DLD1 (cell line): Measurements from ENCODE around the gene DCP1B.

Experiments
- in situ Hi-C: cut with HindIII; loops from 2 replicates; pipeline ENCODE4 v1.10.0; 2017; ENCODE audit warnings: low sequenced_read_pairs

Gene DCP1B

DNA sequence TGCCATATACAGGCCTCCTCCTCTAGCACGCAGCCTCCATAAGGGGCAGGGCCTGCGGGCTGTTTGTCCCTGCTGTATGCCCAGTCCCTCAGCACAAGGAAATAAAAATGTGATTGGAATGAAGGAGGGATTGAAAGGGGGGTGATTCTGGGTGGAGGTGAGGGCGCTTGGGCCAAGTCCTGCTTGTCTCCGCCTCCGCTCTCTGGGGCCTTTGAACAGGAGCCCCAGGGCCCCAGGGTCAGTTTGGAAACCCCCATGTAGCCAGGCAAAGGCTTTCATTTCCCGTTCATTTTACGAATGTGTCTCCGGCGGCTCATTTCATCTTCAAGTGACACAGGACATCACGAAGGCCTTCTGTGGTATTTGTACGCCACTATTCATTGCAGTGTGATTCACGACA is 81.3 kb downstream of the DCP1B start:
- in situ Hi-C loops: no loop called here

- in situ Hi-C loops: no loop called here
Observed at GRCh38 chr12:1922075-1922709, 82.1 kb downstream of the DCP1B start.

- in situ Hi-C loops: no loop called here
Observed at GRCh38 chr12:1920971-1921370, 83.3 kb downstream of the DCP1B start.

GRCh38 chr12:1920436-1920835 is 83.8 kb downstream of the DCP1B start:
- in situ Hi-C loops: no loop called here

DNA sequence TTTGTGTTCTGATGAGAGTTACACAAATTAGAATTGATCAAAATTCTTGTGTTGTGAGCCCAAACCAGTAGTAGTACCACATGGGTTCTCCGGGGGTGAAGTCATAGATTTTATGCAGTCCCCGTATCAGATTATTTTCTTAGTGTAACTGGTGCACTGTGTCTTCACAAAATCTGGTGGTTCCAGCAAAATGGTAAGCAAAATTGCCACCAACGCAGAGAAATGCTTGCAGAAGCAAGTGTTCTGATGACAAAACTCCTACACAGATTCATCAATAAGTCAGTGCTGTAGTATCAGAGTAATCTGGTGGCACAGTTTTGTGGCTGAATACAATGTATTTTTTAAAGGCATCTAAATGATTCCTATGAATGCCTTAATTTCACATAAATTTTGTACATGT is 84.5 kb downstream of the DCP1B start:
- in situ Hi-C loops: loop anchor here (5.0 kb wide), 1 partner anchor 37 kb away; no protein-coding TSS in a partner anchor

DNA sequence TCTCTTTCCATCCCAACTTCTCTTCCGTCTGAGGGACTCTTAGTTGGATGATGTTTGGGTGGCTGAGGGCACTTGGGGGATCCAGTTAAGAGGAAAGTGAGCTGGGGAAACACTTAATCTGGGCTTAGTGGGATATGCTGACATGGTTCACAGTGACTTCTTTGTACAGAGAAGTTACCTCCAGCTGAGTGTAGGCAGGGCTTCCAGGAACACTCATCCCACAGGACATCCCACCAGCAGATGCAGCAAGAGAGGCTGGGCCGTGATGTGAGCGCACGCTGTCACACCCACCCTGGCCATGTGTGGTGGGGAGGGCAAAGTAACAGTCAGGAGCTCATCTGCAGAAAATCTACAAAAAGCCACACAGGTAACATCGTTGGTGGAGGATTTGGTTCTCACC is 85.0 kb downstream of the DCP1B start:
- in situ Hi-C loops: loop anchor here (5.0 kb wide), 1 partner anchor 37 kb away; no protein-coding TSS in a partner anchor

GRCh38 chr12:1918884-1919236 is 85.4 kb downstream of the DCP1B start:
- in situ Hi-C loops: loop anchor here (5.0 kb wide), 1 partner anchor 37 kb away; no protein-coding TSS in a partner anchor

DNA sequence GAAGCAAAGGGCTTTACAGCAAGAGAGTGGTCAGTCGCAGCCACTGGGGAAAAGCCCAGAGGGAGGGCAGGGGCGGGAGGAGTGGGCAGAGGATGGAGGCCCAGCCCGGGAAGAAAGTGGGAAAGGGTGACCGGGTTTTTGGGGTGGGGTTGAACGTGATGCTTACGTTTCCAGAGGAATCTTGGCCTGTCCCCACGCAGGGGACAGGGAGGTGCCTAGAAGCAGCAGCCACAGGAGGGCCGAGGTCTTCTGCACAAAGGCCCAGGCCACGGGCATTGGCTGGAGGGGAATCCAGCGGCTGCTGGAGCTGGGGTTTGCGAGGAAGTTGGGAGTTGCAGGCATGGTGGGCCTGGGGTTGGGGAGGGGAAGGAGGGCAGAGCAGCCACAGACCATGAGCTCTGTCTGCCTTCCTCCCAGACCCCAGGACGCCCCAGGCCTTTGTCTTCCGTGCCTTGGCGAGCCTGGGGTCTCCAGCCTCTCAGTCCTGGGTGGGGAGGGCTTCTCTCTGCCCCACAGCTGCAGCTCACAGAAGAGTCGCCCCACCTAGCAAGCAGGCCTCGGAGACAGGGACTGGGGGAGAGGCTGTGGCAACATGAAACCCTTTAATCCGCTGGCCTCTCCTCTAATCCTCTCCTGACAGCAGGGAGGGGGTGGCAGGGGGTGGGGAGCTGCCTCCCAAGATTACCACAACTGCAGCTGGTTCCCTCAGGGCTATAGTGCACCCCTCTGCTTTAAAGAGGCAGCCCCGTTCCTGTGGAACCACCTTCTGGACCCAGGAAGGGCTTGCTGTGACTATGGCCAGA is 86.0 kb downstream of the DCP1B start, which contains the start of gene CACNA2D4:
Gene CACNA2D4, minus strand, starts transcription at position 572 of the 803 bp plus-strand sequence. Its CDS starts 179 bp downstream, at position 393.
- in situ Hi-C loops: loop anchor here (5.0 kb wide), 1 partner anchor 36 kb away; no protein-coding TSS in a partner anchor

GRCh38 chr12:1917172-1918070 is 86.8 kb downstream of the DCP1B start:
- in situ Hi-C loops: loop anchor here (5.0 kb wide), 1 partner anchor 35 kb away; no protein-coding TSS in a partner anchor

DNA sequence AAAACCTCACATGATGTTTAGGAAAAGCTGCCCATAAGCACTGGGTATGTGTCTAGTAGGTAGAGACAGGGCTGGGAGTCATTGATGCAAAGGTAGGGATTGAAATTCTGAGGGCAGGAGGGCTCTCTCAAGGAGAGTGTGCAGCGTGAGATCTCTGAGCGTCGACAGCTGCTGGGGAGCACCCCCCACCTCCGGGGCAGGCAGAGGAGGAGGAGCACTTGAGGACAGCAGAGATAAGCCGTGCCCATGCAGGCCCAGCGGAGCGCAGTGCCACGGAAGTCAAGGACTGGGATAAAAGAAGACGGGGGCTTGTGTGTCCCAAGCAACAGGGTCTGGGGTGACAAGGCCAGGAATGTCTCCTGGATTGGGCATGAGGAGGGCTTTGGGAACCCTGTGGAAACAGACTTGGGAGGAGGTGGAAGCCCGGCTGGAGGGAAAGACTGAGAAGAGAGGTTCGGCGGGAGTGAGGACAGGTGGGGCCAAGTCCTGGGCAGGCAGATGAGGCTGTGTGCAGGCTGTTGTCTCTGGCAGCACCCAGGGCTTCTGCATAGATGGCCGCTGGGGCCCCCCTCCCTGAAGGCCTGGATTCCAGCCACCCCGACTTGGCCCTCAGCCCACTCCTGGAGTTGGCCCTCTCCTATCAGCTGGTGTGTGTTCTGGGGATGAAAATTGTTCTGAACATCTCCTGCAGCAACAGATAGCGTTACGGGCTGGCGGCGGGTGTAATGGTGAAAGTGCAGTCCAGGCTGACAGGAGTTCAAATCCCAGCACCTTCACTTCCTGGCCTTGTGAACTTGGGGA is 87.7 kb downstream of the DCP1B start:
- in situ Hi-C loops: loop anchor here (5.0 kb wide), 1 partner anchor 34 kb away; no protein-coding TSS in a partner anchor

DNA sequence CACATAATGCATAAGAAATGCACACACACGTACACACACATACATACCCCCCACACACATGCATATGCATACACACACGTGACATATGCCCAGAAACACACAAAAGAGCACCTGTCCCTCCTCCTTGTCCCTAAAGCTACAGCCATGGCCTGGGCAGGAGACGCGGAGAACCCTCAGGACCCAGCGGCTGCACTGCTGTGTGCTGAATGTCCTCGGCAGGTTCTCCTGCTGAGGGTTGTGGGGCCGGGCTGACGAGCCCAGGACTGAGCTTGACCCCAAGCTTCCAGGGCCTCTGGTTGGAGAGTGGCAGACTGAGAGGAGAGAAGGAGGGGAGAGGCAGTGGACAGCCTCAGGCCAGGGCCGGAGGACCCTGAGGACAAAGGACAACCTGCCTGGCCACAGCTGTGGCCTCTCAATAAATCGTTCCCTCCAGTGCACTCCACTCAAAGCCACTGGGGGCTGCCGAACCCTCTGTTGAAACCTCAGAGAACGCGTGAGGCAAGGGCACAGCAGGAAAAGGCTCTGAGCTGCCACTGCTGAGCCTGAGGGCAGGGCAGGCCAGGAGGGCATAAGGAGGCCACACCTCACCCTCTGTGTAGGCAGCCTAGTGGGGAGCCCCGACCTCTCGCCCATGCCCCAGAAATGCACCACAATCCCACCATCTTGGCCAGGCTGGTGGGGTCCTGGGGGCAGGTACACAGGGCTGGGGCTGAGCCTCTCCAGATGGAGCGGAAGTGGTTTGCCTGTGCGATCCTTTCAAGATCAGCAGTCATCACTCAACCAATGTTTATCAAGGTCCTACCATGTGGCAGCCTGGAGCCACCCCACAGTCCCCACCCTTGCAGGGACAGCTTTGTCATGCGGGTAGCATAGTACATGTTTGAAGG is 88.9 kb downstream of the DCP1B start:
- in situ Hi-C loops: loop anchor here (5.0 kb wide), 1 partner anchor 33 kb away; no protein-coding TSS in a partner anchor

- in situ Hi-C loops: no loop called here
Observed at GRCh38 chr12:1914114-1914911, 89.9 kb downstream of the DCP1B start.

- in situ Hi-C loops: no loop called here
Observed at GRCh38 chr12:1913377-1914113, 90.7 kb downstream of the DCP1B start.

- in situ Hi-C loops: no loop called here
Observed at GRCh38 chr12:1912580-1913376, 91.5 kb downstream of the DCP1B start.

- in situ Hi-C loops: no loop called here
Observed at GRCh38 chr12:1911598-1912575, 92.4 kb downstream of the DCP1B start.

DNA sequence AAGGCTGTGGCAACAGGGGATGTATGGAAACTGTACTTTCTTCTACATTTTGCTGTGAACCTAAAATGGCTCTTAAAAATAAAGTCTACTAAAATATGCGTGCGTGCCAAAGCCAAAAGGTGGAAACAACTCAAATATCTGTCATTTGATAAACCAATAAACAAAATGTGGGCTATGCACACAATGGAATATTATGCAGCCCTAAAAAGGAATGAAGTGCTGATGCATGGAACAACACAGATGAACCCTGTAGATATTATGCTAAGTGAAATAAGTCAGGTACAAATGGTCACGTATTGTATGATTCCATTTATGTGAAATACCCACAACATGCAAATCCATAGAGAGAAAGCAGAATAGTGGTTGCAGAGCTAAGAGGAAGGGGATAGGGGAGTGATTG is 93.8 kb downstream of the DCP1B start:
- in situ Hi-C loops: no loop called here
